LNCaP clone FGC (cell line): ENCODE measurements around the gene DOC2A.

Experiments
- DNase-seq: peaks from one replicate; pipeline ENCODE4 v3.0.0-alpha.2; 2011; ENCODE audit warnings: low read depth
- H3K4me3 ChIP-seq: 2 replicates; pipeline ENCODE4 v1.5.1; 2011; ENCODE audit warnings: mild to moderate bottlenecking, low read depth, low read length, control low read depth
- TF ChIP-seq, protein P1 (sequence below): IDR thresholded peaks from 2 replicates; pipeline ENCODE4 v1.5.1; 2012; ENCODE audit warnings: mild to moderate bottlenecking; ENCODE audit not compliant: control insufficient read depth, insufficient read depth; ENCODE audit errors: extremely low read depth

The DOC2A gene

DNA sequence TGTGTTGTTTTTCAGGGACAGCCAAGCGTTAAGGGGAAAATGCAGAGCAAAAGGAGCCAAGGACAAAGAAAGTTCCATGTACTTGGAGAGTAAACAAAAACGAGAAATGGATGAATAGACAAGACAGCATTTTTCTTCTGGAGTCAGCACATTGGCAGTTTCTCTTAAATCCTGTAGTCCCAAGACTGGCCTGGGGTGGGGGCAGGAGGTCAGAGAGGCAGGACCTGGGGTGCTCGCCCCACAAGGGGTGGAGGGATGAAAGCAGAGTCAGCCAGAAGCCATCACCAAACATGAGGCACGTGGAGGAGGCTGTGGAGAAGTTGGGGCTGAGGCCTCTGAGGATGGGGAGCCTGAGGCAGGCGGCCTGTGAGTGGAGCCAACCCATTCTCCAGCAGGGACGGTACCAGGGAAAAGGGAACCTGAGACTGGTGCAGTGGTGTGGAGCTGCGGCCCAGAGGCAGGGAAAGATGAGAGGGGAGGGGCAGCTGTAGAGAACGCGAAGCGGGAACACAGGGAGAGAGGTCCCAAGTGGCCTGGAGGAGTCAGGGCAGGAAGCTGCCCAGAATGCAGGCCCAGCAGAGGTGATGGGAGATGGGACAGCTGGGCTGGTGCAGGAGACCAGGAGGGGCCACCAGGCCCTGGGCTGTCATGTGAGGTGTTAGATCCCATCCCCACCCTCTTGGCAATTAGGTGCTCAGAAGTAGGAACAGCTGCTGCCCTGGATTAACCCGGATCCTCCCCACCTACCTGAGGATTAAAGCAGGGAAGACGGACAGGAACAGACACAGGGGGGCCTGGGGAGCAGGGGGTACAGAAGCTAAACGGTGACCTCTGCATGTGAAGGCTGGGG is 17.0 kb upstream of the DOC2A start:
- H3K4me3 ChIP-seq = no peak overlapping the region
- TF ChIP-seq, protein P1, sequence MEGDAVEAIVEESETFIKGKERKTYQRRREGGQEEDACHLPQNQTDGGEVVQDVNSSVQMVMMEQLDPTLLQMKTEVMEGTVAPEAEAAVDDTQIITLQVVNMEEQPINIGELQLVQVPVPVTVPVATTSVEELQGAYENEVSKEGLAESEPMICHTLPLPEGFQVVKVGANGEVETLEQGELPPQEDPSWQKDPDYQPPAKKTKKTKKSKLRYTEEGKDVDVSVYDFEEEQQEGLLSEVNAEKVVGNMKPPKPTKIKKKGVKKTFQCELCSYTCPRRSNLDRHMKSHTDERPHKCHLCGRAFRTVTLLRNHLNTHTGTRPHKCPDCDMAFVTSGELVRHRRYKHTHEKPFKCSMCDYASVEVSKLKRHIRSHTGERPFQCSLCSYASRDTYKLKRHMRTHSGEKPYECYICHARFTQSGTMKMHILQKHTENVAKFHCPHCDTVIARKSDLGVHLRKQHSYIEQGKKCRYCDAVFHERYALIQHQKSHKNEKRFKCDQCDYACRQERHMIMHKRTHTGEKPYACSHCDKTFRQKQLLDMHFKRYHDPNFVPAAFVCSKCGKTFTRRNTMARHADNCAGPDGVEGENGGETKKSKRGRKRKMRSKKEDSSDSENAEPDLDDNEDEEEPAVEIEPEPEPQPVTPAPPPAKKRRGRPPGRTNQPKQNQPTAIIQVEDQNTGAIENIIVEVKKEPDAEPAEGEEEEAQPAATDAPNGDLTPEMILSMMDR = no peak
- DNase-seq = no peak

DNA sequence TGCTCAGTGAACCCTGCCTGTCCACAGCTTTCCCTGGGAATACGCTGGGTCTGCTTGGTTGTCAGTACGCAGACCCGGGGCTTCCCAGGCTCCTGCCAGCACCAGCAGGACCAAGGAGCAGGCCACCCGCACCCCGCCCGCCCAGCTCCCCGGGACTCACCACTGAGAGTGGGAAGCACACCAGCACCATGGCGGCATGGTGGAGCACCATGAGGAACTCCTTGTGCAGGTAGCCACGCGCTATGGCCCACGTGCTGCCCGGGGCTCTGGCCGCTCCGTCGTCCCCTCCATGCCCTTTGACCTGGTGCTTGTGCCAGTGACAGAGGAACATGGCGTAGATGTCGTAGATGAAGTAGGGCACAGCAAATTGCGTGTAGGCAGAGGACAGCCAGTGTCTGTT is 15.6 kb upstream of the DOC2A start:
- TF ChIP-seq, protein P1 = no peak
- no peak for DNase-seq
- H3K4me3 ChIP-seq = no peak overlapping the region

DNA sequence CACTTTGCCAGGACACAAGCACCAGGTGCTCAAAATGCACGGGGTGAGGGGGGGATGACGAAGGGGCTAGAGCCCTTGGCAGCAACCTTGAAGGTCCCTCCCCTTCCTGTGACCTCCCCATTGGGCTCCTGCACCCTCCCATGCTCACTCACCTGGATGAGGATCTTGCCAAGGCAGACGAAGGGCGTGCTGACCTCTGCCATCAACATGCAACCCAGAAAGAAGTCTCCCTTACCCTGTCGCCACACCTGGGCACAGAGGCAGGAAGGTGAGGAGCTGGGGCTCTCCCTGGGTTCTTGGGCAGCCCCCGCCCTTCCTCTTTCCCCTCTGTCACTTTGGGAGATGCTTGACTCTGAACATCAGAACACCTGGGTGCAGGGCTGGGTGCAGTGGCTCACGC is 14.7 kb upstream of the DOC2A start:
- no peak for DNase-seq
- no peak overlapping the region for H3K4me3 ChIP-seq
- TF ChIP-seq, protein P1 = no peak

DNA sequence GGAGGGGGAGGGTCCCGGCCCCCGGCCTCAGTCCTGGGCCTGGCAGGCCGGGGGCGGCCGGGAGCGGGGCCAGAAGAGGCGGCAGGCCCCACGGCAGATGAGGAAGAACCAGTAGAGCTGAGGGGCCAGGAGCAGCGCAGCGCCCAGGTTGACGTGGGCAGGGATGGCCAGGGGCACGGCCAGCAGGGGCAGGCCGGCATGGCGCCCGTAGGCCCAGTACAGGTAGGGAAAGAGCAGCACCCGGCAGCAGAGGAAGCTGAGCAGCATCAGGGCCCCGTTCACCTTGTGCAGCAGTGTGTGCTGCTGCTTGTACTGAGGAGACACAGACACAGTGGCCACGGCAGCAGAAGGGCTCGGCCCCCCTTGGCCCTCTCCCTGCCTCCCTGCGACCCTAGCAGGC is 14.3 kb upstream of the DOC2A start:
- H3K4me3 ChIP-seq = no peak overlapping the region
- DNase-seq = no peak
- TF ChIP-seq, protein P1 = no peak

DNA sequence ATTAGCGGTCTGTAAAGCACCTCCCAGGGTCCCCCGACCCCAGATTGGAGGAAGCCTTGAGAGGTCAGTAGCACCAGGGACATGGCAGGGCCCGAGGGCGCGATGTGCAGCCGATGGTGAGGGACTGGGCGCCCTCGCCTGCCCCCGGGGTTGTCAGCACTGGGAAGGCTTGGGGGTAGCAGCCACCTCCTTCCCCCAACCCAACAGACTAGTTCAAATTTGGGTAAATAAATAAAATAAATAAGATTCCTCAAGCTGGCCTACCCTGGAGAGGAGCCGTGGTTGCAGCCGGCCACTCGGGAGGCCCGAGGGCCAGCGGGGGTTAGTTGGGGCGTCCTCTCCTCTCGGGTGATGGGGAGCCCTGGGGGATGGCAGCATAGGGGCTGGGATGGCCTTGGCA is 13.6 kb upstream of the DOC2A start:
- no peak overlapping the region for H3K4me3 ChIP-seq
- no peak for DNase-seq
- TF ChIP-seq, protein P1 = no peak

DNA sequence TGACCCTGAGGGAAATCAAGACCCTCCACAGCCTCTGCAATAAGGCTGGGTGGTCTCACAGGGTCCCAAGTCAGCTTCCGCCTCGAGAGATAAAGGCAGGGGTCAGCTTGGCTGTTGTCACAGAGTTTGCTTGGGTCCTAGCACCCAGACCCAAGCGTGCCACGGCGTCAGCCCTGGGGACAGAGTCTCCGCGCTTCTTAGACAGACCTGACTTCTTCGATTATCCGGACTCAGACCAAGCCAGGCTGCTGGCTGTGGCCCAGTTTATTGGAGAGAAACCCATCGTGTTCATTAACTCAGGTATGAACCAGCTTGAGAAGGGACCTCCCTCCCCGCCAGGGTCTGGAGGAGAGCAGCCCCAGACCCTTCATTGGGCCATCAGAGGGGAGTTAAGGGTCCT is 12.8 kb upstream of the DOC2A start:
- no peak overlapping the region for H3K4me3 ChIP-seq
- DNase-seq = no peak
- TF ChIP-seq, protein P1 = no peak

DNA sequence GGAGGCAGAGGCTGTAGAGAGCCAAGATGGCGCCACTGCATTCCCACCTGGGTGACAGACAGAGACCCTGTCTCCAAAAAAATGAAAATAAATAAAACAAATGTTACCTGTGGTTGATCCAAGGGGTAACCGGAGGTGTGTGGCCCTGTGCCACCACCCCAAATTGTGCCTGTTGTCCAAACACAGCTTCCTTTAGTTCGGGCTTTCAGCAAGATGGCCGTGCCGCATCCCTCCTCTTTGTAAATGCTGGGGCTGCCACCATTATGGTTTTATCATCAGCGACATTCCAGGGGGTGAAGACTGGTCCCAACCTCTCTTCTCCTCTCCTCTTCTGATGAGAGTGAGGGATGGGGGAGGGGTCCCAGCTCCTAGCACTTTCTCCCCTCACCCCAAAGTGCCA is 12.1 kb upstream of the DOC2A start, which contains the start of gene C16orf92:
C16orf92 (plus strand) TSS at position 312 of the 400 bp plus-strand sequence. CDS start 143 bp downstream, outside the sequence.
- no peak within 1 kb of the TSS for H3K4me3 ChIP-seq
- DNase-seq = no peak
- TF ChIP-seq, protein P1 = no peak
